Astrocyte (in vitro differentiated cells and primary cell): ENCODE data around the gene IGFBP2.

Experiments
- CTCF ChIP-seq: IDR thresholded peaks from 2 replicates; pipeline ENCODE4 v1.5.1; 2011; ENCODE audit warnings: low read depth, mild to moderate bottlenecking, inconsistent platforms, low read length, moderate library complexity; ENCODE audit not compliant: insufficient read depth
- EZH2 ChIP-seq: IDR thresholded peaks from 2 replicates; pipeline ENCODE4 v1.6.1; 2012; ENCODE audit warnings: mild to moderate bottlenecking, low read length, inconsistent platforms; ENCODE audit not compliant: insufficient read depth

- no peak for TF ChIP-seq CTCF
- no peak for TF ChIP-seq EZH2
Observed at GRCh38 chr2:216634370-216635148, 1.3 kb downstream of the IGFBP2 start.
